ENCODE data around the gene TLN1.
A peak's percentile ranks its signal among the peaks of the same experiment; 100 is the strongest.

The TLN1 gene

GRCh38 chr9:35728041-35728971 is 3.7 kb downstream of the TLN1 start:
- DNase-seq: peak; percentile 11

DNA sequence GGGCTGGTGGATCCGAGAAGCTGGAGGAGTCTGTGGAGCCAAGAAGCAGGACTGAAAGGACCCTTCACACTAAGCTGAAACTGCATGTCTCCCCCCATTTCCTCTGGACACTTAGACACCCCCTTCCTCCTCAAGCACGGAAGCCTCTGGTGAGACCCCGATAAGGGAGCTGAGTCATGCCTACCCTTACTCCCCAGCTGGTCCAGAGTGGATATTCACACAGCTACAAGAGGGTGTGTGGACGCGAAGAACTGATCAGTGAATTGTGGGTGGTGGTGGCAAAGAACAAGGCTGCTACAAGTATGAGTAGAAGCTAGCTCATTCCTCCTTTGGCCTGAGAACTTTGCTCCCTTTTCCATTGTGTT is 4.3 kb downstream of the TLN1 start:
- DNase-seq: no peak

DNA sequence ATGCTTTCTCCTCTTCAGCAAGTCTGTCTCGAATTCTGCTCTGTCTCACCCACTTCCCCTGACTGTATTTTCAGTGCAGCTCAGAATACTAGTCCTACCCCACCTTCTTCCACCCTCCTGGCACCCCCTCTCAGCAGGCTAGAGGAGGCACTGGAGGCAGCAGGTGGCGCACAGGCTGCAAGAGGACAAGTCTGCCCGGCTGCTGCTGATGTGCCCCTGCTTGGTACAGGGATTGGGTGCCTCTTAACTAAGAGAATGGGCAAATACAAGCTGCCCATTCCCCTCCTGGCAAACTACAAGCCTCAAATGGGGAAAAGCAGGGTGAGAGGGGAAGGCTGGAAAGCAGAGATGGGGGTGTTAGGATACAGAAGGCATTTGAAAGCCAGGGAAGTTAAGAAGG is 5.1 kb downstream of the TLN1 start:
- no peak for DNase-seq

GRCh38 chr9:35725362-35725761 is 6.6 kb downstream of the TLN1 start:
- no peak for DNase-seq

GRCh38 chr9:35723908-35724307 is 8.1 kb downstream of the TLN1 start:
- no peak for DNase-seq

- no peak for DNase-seq
Observed at GRCh38 chr9:35723426-35723825, 8.6 kb downstream of the TLN1 start.

- DNase-seq: no peak
Observed at GRCh38 chr9:35719546-35719945, 12.4 kb downstream of the TLN1 start.

DNA sequence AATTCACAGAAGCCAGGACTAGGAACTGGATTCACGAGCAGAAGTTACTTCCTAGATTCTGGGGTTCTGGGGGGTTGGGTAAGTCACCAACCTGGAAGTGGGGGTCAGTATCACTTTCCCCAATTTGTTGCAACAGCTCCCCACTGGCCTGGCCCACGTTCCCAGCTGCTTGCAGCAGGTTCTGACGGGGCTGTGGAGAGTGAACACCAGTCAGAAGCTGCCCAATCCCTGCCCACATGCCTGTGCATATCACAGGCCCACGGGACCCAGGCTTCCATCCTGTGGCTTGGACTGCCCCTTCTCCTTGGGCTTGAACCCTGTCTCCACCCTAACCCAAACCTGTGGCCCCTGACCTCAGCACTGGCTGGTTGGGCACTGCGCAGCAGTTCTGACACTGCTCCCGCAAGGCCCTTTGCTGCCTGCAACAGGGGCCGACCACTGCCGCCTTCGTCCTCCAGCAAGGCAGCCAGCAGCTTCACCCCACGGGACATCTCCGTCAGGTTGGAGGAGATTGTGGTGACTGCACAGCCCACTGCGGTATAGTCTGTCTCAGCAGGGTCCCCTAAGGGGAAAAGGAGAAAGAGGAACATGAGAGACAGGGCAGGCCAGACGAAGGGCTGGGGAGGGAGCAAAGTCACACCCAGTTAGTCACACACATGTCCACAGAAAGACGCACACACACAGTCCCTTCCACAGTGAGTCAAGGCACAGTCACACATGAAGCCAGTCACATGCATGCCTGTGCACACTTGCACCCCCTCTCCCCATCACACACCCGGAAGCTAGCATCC is 13.1 kb downstream of the TLN1 start:
- peak; percentile 14 for DNase-seq

DNA sequence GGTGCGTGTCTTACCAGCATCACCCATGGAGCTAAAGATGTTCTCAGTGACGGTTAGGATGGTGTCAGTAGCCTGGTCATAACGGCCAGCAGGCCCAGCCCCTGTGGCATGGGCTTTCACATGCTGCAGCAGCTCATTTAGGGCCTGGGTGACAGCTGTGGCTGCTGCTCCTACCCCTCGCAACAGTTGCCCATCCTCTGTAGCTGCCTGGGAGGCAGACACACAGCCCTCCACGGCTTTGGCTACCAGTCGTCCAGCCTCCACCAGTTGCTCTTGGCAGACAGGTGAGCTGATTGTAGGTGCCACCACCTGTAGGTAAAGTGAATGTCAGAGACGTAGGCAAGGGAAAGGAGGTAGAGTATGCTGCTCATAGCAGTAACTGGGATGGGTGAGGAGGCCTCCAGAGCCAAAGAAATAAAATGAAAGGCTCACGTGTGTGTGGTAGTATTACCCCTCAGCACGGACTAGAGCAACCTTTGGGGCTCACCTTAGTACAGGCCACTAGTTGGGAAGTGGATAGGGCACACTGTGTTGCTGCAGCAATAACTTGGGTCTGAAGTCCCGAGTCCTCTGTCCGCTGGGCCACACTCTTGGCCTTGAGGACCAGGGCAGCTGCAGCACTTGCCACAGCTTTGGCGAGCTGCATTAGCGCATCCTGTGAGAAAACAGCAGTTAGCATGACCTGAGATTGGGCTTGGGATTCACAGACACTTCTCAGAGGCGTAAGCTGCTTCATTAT is 14.7 kb downstream of the TLN1 start:
- no peak for DNase-seq

DNA sequence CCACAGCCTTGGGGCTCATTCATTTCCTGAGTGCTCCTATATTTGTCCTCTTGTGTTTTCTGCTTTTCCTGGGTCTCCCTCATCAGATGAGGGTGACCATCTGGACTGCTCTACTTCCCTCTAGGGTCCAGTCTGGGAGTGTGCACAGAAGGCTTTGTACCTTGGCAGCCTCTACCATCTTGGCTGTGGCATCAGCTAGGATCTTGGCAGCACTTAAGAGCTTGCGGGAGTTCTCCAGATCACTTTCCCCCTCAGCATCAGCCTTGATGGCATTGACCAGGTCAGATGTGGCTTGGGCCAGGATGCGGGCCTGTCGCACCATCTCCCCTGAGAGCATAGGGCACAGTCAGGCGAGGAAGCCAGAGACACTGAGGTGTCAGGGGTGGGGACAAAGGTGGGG is 15.8 kb downstream of the TLN1 start:
- DNase-seq: no peak

GRCh38 chr9:35714579-35715252 is 17.3 kb downstream of the TLN1 start:
- DNase-seq: no peak

- DNase-seq: no peak
Observed at GRCh38 chr9:35714123-35714522, 17.9 kb downstream of the TLN1 start.

- no peak for DNase-seq
Observed at GRCh38 chr9:35713578-35713977, 18.4 kb downstream of the TLN1 start.

DNA sequence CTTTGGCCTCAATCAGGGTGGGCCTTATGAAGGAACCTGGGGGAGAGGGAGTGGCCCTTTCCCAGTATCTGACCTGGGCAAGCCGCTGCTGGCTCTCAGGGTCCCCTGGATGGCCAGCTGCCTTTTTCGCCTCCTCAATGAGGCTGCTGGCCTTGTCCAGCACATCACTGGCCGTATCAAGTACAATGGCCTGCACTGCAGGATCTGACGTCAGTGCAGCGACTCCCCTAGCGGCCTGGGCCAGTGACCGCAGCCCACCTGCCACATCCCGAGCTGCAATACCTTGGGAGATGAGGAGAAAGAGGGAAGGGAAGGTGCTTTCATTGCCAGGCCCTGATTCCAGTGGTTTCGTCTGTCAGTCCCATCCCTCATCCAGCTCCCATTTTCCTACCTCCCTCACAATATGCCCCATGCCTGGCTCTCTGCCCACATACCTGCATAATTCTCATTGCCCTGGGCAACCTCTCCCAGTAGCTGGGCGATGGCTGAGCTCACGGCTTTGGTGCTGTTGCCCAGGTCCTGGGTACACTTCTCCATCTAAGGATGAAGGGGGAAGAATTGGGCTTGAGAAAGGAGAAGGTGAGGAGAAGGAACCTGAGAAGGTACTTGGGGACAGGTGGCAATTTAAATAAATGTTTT is 19.1 kb downstream of the TLN1 start:
- no peak for DNase-seq

DNA sequence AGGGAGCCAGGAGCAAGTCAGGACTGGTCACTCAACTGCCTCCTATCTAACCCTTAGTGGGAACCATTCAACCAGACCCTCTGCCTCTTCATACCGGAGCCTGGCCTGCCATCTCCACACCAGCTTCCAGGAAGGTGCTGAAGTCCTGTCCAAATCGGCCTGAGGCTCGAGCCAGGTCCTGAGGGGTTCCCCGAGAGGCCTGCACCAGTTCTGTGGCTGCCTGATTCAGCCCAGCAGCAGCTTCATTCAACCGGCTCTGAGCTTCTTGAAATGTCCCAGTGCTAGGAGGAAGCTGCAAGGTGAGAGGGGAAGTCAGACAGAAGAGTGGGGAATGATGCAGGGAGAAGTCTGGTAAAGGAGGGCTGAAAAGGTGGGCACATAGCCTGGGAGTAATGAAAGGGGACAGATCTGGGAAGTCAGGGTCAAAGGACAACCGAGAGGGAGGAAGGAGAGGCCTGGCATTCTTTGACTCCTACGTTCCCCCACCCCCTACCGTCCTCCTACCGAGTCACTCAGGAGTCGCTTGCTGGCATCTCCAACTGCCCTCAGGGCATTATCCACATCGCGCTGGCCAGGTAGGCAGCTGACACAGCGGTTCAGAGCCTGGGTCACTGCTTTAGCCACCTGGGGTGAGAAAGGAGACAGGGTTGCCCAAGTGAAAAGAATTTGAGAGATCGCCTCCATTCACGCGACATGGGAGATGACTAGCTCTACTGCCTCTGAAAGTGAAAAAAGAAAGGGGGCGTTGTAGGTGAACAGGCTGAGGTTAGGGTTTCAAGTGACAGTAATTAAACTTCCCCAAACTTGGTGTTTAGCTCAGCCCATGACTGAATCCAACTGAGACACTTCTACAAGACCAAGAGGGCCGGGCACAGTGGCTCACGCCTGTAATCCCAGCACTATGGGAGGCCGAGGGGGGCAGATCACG is 20.2 kb downstream of the TLN1 start:
- no peak for DNase-seq

DNA sequence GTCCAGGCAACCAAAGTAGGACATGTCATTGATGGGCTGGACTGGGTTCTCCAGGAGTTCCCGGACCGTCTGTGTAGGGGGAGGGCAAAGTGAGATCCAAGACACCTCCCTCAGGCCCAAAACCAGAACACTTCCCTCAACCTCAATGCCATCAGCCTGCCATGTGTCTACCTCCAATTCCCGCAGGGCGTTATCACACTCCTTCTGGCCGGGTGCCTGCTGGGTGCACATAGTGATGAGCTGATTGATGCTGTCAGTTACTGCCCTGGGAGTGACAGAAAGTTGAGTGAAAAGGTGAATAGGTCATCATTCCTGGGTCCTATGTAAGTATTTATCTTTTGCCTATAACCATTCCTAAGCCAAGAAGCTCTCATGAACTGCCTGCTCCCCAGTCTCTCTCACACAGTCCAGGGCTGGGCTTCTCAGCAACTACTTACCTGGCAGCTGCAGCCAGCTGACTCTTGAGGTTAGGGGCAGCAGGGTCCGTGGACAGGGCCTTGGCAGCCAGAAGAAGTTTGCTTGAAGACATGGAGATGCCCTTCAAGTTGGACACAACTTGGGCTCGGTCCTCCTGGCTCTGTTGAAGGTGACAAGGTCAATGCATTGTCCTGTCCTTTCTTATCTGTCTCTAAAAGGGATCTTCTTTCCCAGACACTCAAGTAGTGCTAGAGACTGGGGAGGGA is 21.0 kb downstream of the TLN1 start:
- DNase-seq: no peak

GRCh38 chr9:35708146-35708545 is 23.8 kb downstream of the TLN1 start:
- no peak for DNase-seq

DNA sequence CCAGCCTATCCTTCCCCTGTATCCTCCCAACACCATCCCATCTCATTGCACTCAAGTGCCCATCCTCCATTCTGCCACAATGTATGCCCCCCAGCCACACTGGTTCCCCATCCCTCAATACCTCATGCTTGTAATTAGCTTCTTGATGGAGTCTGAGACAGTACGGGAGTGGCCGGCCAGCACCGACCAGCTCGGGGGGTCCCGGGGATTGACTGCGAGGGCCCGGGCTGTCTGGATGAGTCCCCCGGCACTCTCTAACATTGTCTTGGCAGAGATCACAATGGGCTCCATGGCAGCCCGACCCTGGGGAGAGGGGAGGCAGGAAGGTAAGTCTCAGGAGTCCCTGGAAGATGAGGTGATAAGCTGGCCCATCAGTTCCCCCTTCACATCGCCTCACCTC is 25.0 kb downstream of the TLN1 start:
- DNase-seq: no peak

GRCh38 chr9:35705836-35706430 is 26.1 kb downstream of the TLN1 start:
- DNase-seq: no peak

DNA sequence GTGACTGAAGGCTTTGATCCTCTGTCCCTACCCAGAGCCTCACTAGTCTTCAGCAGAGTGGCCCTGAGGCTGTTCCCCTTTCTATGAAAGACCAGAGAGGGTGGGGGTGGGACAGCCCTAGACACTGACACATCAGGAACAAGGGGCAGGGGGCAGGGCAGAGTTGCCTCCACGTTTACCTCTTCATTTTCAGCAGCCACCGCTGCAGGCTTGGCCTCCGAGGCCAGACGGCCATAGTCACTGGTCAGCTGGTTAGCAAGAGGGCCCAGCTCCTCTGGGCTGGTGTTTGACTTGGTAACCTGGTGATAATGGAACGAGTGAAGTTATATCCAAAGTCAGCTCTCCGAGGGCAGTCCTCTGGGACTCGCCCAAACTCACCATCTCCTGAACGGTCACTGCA is 26.6 kb downstream of the TLN1 start:
- DNase-seq: no peak

Data from SIG-M5 (cell line).